ENCODE data around the gene PROCA1.

- no peak for TF ChIP-seq CTCF (IDR thresholded peaks at IDR 0.05; ENCODE audit: insufficient read depth, low read length, poor library complexity, severe bottlenecking)
- TF ChIP-seq EZH2phosphoT487 (conservative IDR thresholded peaks at IDR 0.05; ENCODE audit: low read length), result no peak
Observed at GRCh38 chr17:28740406-28741357, 29.0 kb upstream of the PROCA1 start.

Data from SU-DHL-6 (cell line).